Panc1 (cell line): ENCODE data around the gene SLC35A4.

ENCODE experiments used
- POLR2AphosphoS5 ChIP-seq: IDR thresholded peaks from 2 replicates; pipeline ENCODE4 v1.6.1; 2012; ENCODE audit warnings: mild to moderate bottlenecking, low read depth, low read length, moderate library complexity
- TCF7L2 ChIP-seq: IDR thresholded peaks from 2 replicates; pipeline ENCODE4 v1.6.1; 2011; ENCODE audit warnings: mild to moderate bottlenecking, low read depth, low read length, inconsistent platforms
- TF ChIP-seq, protein P1 (sequence below): fragments of 450-650 bp; IDR thresholded peaks from 2 replicates; pipeline ENCODE4 v1.5.1; 2017; ENCODE audit warnings: mild to moderate bottlenecking

DNA sequence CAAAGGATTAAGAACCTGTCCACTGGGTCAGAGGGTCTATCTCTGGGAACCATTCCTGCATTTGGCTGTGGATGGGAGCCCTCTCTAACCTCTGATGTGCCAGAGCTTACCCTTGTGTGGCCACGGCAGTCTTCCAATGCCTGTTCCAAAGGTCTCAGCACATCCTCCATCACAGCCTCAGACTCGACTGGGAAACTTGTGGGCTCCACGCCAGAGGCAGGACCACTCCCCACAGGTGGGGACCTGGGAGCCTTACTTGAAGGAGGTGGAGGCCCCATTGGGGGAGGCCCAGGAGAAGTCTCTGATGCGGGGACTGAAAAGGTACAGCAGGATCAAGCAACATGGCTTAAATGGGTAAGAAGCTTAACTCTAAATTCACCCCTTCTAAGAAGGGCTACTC is 12.8 kb upstream of the SLC35A4 start:
- TF ChIP-seq, protein P1, sequence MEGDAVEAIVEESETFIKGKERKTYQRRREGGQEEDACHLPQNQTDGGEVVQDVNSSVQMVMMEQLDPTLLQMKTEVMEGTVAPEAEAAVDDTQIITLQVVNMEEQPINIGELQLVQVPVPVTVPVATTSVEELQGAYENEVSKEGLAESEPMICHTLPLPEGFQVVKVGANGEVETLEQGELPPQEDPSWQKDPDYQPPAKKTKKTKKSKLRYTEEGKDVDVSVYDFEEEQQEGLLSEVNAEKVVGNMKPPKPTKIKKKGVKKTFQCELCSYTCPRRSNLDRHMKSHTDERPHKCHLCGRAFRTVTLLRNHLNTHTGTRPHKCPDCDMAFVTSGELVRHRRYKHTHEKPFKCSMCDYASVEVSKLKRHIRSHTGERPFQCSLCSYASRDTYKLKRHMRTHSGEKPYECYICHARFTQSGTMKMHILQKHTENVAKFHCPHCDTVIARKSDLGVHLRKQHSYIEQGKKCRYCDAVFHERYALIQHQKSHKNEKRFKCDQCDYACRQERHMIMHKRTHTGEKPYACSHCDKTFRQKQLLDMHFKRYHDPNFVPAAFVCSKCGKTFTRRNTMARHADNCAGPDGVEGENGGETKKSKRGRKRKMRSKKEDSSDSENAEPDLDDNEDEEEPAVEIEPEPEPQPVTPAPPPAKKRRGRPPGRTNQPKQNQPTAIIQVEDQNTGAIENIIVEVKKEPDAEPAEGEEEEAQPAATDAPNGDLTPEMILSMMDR = no peak
- TF ChIP-seq POLR2AphosphoS5 = no peak
- TF ChIP-seq TCF7L2 = no peak
